ENCODE data around the gene DDX41. TPM values are rescaled to one million over a fixed set of nuclear protein-coding genes. Genes with fewer than 3 reads are reported as not detected.

DDX41 gene
- total and polyA plus RNA-seq, 2 experiments from 2014 or later: 67.9 to 117 TPM

DNA sequence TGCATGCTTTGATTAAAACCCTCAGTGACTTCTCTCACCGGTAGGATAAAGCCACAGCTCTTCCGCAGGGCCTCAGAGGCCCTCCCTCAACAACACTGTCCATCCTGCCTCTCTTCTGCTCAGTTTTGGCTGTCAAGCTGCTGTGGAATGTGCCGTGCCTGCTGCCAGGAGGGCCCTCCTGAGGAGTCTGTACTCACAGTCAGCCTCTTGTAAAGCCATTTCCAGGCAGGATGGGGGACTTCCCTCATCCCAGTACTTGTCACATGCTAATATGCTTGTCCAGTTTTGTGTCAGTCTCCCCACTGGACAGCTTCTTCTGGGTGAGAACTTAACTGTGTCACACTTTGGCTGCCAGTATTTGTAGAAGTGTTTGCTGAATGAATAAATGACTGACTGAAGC is 13.9 kb upstream of the DDX41 start:
- DNase-seq: no peak
- Histone ChIP-seq H3K9me3 (ENCODE audit: low read depth) (no peaks in the 10 kb centered on the region), H3K36me3 (ENCODE audit: low read depth) (peaks cover 26% of the 10 kb centered on the region), H3K4me1 (ENCODE audit: insufficient read depth) (no peaks in the 10 kb centered on the region), H3K27ac (no peak overlapping the region), H3K9ac (no peak overlapping the region), H2AFZ (no peak overlapping the region), H3K4me2 (ENCODE audit: unreplicated experiment) (no peak overlapping the region), H4K20me1 (ENCODE audit: insufficient read depth) (no peaks in the 10 kb centered on the region), H3F3A (ENCODE audit: insufficient read depth) (peaks cover 11% of the 10 kb centered on the region), H3K79me2 (ENCODE audit: insufficient read depth) (peaks cover 74% of the 10 kb centered on the region), H3K27me3 (replicated peaks; ENCODE audit: insufficient read depth) (no peaks in the 10 kb centered on the region), H3K9me2 (ENCODE audit: insufficient read depth) (no peaks in the 10 kb centered on the region), H3K4me3 (no peak overlapping the region)
- 82% methylated on average over 3 of the region's 3 CpGs for WGBS, 2 experiments (ENCODE audit: low coverage in 1 of 2, low lambda C conversion rate in 2 of 2, missing lambda C conversion rate in 2 of 2)
- in situ Hi-C loops (cut with MboI): no loop called here
- no peak for TF ChIP-seq EZH2phosphoT487 (IDR thresholded peaks at IDR 0.05; ENCODE audit: insufficient read depth, low read depth)
- no peak for TF ChIP-seq EZH2 (IDR thresholded peaks at IDR 0.05; ENCODE audit: insufficient read depth, poor library complexity, severe bottlenecking)

DNA sequence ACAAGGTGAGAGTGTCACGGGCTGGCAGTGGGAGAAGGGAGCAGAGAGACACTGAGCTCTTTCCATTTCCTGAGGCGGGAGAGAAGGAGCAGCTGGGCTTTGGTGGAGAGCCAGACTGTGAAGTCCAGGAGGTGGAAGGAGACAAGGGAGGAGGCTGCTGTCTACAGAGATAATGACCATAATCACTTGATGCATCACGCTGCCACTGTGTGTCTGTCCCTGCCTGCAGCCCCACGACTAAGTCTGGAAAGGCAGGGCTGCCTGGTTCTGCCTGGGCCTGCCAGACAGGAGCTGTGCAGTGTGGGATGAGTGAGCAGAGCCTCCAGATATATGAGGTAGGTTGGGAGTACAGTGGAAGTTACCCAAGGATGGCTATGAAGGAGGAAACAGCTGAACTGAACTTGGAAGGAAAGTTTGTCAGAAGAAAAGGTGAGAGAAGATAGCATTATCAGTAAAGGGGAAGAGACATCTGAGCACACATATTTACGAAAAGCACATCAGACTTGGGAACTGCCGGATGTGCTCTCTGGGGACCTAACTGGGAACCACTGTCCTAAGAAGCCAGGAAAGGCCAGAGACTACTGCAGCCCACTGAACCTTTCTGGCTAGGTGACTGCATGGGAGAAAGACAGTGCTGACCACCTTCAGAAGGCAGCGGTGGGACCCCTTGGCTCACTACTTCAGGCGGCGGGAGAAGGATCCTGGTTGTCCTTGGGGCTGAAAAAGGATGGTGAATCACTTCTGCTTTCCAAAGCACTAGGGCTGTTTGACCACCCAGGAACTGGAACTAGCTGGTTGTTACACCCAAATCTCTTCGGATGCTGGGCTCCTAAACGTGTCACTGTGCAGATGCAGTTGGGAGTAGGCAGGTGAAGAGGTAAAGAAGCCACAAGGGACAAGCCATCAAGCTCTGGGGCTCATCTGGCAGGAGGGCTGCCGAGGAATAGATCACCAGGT is 12.8 kb upstream of the DDX41 start:
- Histone ChIP-seq H3K9me2 (ENCODE audit: insufficient read depth) (no peaks in the 10 kb centered on the region), H3K36me3 (ENCODE audit: low read depth) (peaks cover 21% of the 10 kb centered on the region; the same call in 1 of the 2 replicates), H3K9ac (no peak overlapping the region), H3K4me3 (no peak overlapping the region), H3K27me3 (replicated peaks; ENCODE audit: insufficient read depth) (no peaks in the 10 kb centered on the region), H3K27ac (no peak overlapping the region), H3F3A (ENCODE audit: insufficient read depth) (no peaks in the 10 kb centered on the region), H2AFZ (no peak overlapping the region), H3K4me2 (ENCODE audit: unreplicated experiment) (no peak overlapping the region), H3K79me2 (ENCODE audit: insufficient read depth) (peaks cover 71% of the 10 kb centered on the region), H3K4me1 (ENCODE audit: insufficient read depth) (no peaks in the 10 kb centered on the region), H4K20me1 (ENCODE audit: insufficient read depth) (no peaks in the 10 kb centered on the region), H3K9me3 (ENCODE audit: low read depth) (no peaks in the 10 kb centered on the region)
- no peak for TF ChIP-seq EZH2phosphoT487 (IDR thresholded peaks at IDR 0.05; ENCODE audit: insufficient read depth, low read depth)
- no peak for TF ChIP-seq EZH2 (IDR thresholded peaks at IDR 0.05; ENCODE audit: insufficient read depth, poor library complexity, severe bottlenecking)
- DNase-seq: no peak
- WGBS, 2 experiments (ENCODE audit: low coverage in 1 of 2, low lambda C conversion rate in 2 of 2, missing lambda C conversion rate in 2 of 2): 85 to 86% methylated on average over 12 of the region's 12 CpGs
- in situ Hi-C loops (cut with MboI): no loop called here

DNA sequence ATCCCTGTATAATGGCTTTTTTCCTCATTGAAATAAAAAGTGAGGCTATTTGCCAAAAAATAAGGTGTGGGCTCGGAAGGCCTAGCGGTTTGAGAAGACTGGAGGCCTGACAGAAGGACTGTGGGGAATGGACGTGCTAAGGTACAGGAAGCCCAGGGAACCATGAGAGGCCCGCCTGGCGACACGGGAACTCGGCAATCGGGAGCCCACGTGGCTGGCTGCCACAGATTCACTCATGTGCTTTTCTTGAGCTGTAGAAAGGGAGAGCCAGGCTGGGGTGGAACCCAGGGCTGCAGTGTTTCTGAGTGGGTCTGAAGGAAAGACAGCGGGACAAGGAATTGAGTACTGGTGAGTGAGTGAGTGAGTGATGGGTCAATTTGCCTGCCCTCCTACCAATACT is 11.9 kb upstream of the DDX41 start:
- H3K4me2 ChIP-seq (ENCODE audit: unreplicated experiment): no peak overlapping the region
- H3K9me3 ChIP-seq (ENCODE audit: low read depth): no peaks in the 10 kb centered on the region
- no peak for DNase-seq
- H4K20me1 ChIP-seq (ENCODE audit: insufficient read depth): no peaks in the 10 kb centered on the region
- no peak overlapping the region for H3K27ac ChIP-seq
- peaks cover 16% of the 10 kb centered on the region; the same call in 1 of the 2 replicates for H3K36me3 ChIP-seq (ENCODE audit: low read depth)
- no peaks in the 10 kb centered on the region for H3K27me3 ChIP-seq (replicated peaks; ENCODE audit: insufficient read depth)
- H2AFZ ChIP-seq: no peak overlapping the region
- no peak for TF ChIP-seq EZH2phosphoT487 (IDR thresholded peaks at IDR 0.05; ENCODE audit: insufficient read depth, low read depth)
- H3K9me2 ChIP-seq (ENCODE audit: insufficient read depth): no peaks in the 10 kb centered on the region
- WGBS, 2 experiments (ENCODE audit: low coverage in 1 of 2, low lambda C conversion rate in 2 of 2, missing lambda C conversion rate in 2 of 2): 93 to 94% methylated on average over 10 of the region's 10 CpGs
- in situ Hi-C loops (cut with MboI): no loop called here
- no peak overlapping the region for H3K9ac ChIP-seq
- no peaks in the 10 kb centered on the region for H3F3A ChIP-seq (ENCODE audit: insufficient read depth)
- H3K4me3 ChIP-seq: no peak overlapping the region
- H3K79me2 ChIP-seq (ENCODE audit: insufficient read depth): peaks cover 65% of the 10 kb centered on the region
- H3K4me1 ChIP-seq (ENCODE audit: insufficient read depth): no peaks in the 10 kb centered on the region

DNA sequence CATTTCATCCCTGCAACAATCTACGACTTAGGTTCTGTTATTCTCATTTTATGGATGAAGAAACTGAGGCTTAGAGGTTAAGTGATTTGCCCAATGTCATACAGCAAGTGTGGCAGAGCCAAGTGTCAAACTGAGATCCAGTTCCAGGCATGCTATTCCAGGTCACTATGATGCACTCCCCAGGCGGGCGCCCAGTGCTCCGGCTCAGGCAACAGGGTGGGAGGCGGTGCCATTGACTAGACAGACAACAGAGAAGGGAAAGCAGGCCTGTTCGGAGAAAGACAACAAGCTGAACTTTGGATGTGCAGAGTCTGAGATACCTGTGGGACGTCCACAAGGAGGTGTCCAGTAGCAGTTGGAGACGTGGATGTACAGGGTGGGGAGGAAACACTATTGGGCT is 10.8 kb upstream of the DDX41 start:
- Histone ChIP-seq H3K27ac (no peak overlapping the region), H3K9ac (no peak overlapping the region), H3K27me3 (replicated peaks; ENCODE audit: insufficient read depth) (no peaks in the 10 kb centered on the region), H3K4me3 (no peak overlapping the region), H3K9me2 (ENCODE audit: insufficient read depth) (no peaks in the 10 kb centered on the region), H2AFZ (no peak overlapping the region), H4K20me1 (ENCODE audit: insufficient read depth) (no peaks in the 10 kb centered on the region), H3K36me3 (ENCODE audit: low read depth) (peaks cover 13% of the 10 kb centered on the region; the same call in 1 of the 2 replicates), H3K9me3 (ENCODE audit: low read depth) (no peaks in the 10 kb centered on the region), H3K79me2 (ENCODE audit: insufficient read depth) (peaks cover 65% of the 10 kb centered on the region), H3K4me1 (ENCODE audit: insufficient read depth) (no peaks in the 10 kb centered on the region), H3F3A (ENCODE audit: insufficient read depth) (no peaks in the 10 kb centered on the region), H3K4me2 (ENCODE audit: unreplicated experiment) (no peak overlapping the region)
- 89 to 94% methylated on average over 8 of the region's 8 CpGs for WGBS, 2 experiments (ENCODE audit: low coverage in 1 of 2, low lambda C conversion rate in 2 of 2, missing lambda C conversion rate in 2 of 2)
- DNase-seq: no peak
- in situ Hi-C loops (cut with MboI): no loop called here
- no peak for TF ChIP-seq EZH2phosphoT487 (IDR thresholded peaks at IDR 0.05; ENCODE audit: insufficient read depth, low read depth)
- no peak for TF ChIP-seq EZH2 (IDR thresholded peaks at IDR 0.05; ENCODE audit: insufficient read depth, poor library complexity, severe bottlenecking)

All from GM23248 (cell line).